ENCODE measurements around the gene PPP1R2. TPM values are rescaled to one million over a fixed set of nuclear protein-coding genes. Genes with fewer than 3 reads are reported as not detected.

Gene PPP1R2
- total RNA-seq, 2 experiments from 2014 or later, result 77.0 to 134 TPM

Other genes with a start within 250 kb of the PPP1R2 start
- gene ACAP2, start 100.3 kb downstream of the PPP1R2 start, total RNA-seq, result 10 to 100 TPM; 43.7 to 51.9 TPM
- gene APOD, start 40.6 kb upstream of the PPP1R2 start, total RNA-seq, result not detected
- gene MUC20, start 177.7 kb upstream of the PPP1R2 start, total RNA-seq, result under 1 TPM; 0.30 to 0.54 TPM